HG03342 (cell line): ENCODE data around the gene HAUS1.

Experiments
- ATAC-seq: cut with Tn5 transposase; IDR thresholded peaks from one replicate; pipeline ENCODE4 v1.9.1; 2021; ENCODE audit warnings: mild to moderate bottlenecking, moderate library complexity; ENCODE audit not compliant: unreplicated experiment

HAUS1 gene, protein sequence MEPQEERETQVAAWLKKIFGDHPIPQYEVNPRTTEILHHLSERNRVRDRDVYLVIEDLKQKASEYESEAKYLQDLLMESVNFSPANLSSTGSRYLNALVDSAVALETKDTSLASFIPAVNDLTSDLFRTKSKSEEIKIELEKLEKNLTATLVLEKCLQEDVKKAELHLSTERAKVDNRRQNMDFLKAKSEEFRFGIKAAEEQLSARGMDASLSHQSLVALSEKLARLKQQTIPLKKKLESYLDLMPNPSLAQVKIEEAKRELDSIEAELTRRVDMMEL

DNA sequence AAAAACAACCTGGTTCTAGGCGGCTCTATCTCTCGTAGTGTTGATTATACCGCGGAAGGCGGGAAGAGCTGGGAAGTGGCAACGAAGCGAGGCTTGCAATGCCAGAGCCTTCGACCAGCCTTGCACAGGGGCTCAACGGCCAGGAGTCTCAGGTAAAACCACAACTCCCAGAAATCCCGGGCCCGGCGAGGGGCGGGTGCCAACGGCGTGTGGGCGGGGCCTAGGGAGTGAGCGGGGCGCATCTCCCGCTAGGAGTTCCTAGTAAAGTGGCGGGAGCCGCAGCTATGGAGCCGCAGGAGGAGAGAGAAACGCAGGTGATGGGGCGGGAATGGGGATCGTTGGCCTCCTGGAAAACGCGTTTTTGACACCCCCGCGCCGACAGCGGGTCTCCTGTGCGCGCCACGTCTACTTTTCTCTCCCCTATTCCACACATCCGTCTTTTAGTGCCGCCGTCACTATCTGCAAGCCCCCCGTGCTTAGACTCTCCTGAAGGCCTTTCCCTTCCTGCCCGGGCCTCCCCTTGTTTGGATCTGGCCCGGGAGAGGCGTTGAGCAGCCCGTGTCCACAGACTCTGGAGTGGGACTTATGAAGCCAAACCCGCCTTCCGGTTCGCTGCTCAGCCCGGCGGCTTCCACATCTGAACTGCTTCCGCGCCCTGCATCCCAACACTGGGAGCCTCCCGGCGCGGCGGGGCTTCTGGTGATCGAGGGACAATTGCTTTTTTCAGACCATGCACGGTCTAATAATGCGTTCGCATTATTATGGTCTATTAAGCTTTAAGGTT lies at the start of gene HAUS1:
Gene HAUS1 (plus strand): TSS at position 258 of the 784 bp plus-strand sequence. CDS start 27 bp downstream, at position 285.
- peak; percentile 93 for ATAC-seq

DNA sequence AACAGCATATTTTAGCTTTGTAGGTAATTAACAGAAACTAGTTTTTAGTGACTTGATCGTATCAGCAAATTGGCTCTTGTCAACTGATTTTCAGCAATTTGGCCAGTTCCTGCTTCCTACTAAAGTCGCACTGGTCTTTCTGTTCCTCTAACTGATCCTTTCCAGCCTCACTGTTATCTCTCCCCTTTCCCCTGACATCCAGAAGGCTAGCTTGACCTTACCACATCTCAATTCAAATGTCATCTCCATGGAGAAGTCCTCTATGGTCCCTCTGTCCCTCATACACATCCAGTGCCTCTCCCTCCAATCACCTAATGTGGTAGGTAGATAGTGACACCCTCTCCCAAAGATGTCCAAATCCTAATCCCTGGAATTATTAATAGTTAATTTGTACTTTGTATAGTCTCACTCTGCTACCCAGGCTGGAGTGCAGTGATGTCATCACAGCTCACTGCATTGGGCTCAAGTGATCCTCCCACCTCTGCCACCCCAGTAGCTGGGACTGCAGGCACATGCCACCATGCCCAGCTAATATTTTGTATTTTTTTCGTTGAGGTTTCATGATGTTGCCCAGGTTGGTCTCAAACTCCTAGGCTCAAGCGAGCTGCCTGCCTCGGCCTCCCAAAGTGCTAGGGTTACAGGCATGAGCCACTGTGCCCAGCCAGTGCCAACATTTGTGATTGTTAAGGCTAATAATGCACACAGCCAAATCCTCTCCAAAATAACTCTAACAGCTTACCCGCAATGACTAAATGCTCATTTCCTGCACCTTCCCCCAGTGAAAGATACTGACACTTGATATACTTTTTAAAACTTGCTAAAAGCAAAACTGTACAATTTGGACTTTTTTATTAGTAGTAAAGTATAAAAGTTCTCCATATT lies 49.0 kb upstream of the HAUS1 start:
- no peak for ATAC-seq

DNA sequence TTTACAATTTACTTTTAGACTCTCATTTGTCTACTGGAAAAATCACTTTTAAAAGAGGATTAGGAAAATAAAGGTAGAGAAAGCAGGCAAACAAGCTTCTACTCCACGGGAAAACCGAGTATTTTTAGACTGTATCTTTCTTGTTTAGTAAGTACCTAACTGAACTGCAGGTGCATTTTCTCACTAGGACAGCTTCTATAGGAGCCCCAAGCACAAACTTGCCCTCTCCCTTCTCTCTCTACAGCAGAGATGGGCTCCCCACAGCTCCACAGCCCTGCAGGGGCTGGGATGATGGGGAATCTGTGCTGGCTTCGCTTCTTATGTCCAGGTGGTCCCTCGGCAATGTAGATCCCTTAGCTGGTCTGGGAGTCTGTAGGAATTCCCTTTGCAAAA lies 48.4 kb upstream of the HAUS1 start:
- ATAC-seq, result no peak

DNA sequence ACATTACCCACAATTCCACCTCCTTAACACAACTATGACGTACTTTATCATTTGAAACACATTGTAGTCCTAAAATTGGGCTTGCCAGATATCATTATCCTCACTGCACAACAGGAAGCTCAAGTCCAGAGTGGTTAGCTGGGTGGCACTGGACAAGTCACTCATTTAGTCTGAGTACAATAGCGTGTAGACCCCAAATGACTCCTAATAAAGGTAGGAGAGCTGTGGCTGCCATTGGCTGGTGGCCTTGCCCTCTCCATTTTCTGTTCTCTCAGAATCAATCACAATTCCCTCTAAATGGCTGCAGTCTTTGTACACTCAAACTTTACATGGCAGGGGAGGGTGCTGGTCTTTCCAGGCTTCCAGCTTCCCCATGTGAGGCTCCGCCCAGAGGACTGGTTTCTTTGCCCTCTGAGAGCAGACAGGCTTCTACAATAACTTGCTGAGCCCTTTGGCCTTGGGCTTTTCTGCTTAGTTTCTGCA lies 43.8 kb upstream of the HAUS1 start:
- no peak for ATAC-seq

DNA sequence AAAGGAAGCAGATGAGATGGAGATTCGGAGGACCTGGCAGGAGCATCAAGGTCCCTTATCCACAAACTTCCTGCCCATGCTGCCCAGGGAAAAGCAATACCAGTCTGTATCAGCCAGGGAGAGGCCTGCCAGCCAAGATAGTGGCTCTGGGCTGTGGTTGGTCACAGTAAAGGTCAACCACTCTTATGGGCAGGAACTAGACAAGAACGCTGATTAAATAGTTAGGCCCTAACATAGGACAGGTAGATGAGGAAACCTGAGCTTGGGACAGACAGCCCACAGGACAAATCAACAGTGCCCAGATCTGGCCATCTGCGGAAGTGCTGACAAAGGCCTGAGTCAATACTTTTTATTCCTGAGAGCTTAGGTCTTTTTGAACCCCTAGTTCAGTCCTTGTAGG lies 42.8 kb upstream of the HAUS1 start:
- ATAC-seq, result no peak

DNA sequence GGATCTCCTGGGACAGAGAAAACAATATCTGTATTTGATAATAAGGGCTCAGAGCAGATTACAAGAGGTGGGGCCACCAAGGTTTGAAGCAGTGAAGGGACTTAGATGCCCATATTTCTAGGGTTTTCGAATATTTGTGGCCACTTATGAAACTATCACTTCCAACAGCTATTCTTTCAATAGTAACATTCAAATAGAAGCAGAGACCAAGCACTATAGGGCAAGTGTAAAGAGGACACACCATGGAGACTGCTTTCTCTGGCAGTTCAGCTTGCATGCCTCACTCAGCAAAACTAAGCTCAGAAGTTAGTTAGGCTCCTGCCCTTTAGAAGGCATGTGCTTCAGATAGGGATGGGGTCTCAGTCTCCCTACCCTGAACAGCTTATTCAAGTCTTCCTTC lies 42.4 kb upstream of the HAUS1 start:
- ATAC-seq, result no peak

DNA sequence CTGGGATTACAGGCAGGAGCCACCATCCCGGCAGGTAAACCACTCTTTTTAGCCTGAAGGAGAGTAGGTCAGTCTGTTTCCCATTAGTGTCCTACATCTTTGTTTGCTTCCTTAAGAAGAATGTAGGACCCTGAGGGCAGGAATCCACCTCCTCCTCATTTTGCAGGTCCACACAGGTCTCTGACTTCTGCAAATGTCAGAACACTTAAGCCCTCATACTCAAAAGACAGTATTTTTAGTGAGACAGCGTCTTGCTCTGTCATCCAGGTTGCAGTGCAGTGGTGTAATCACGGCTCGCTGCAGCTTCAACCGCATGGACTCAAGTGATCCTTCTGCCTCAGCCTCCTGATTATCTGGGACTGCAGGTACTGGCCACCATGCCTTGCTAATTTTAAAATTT lies 41.4 kb upstream of the HAUS1 start:
- no peak for ATAC-seq

DNA sequence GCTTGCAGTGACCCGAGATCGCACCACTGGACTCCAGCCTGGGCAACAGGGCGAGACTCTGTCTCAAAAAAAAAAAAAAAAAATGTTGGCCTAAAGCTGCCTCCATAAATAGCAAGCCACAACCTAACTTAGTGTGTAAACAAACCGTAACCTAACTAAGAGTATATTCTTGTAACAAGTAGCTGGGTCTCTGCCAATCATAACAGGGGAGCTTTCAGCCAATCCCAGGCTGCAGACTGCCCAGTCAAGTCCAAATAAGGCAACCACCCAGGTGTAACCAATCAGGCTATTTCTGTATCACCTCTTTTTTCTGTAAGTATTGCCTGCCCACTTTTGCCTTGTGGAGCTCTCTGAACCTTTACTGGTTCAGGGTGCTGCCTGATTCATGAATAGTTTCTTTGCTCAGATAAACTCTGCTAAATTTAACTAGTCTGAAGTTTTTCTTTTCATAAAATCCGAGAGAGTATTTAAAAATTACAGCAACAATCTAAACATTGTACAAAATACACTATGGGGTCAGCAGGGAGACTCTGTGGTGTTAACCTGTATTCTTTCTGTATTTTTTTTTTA lies 36.7 kb upstream of the HAUS1 start:
- no peak for ATAC-seq

DNA sequence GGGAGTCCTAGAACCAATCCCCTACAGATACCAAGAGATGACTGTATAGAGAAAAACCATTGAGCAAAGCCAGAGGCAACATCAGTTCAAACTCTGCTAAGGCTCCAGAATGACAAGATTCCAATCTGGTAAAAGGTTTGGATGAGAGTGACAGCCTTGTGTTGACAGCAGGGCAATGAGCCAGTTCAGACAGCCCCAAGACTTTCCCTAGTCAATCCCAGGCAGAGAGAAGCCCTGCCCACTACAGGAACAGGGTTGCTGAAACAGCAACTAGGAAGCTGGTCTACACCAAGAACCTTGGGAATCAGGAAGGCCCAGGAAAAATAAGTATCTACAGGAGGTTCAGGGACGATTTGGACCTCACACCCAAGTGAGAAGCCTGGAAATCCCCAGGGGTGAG lies 35.4 kb upstream of the HAUS1 start:
- no peak for ATAC-seq

DNA sequence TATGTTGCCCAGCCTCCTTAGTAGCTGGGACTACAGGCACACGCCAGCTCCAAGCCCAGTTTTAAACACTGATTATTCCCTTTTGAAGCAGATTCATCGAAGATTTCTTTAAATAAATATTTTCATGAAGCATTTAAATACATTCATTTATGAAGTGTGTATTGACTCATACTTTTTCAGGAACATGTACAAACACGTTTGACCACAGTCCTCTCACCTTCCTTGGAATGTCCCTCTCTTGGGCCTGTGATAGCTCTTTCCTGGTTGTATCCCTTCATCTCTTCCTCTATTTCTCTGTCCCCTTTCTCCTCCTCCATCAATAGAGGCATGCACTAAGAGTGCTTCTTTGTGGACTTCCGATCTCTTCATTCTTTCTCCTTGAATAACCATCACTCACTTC lies 34.7 kb upstream of the HAUS1 start:
- no peak for ATAC-seq

DNA sequence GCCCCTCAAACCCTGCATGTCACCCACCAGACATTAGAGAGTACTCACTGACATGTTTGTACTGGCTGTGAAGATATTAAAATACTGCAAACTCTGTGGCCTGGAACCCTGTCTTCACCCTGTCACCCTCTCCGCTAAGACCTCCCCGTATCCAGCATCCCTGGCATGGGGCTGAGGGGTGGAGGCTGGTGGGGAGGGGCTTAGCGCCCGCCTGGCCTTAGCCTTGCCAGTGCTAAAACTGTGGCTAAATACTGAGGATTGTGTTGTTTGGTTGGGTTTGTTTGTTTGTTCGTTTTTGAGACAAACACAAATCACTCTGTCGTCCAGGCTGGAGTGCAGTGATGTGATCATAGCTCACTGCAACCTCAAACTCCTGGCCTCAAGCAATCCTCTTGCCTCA lies 34.0 kb upstream of the HAUS1 start:
- no peak for ATAC-seq

DNA sequence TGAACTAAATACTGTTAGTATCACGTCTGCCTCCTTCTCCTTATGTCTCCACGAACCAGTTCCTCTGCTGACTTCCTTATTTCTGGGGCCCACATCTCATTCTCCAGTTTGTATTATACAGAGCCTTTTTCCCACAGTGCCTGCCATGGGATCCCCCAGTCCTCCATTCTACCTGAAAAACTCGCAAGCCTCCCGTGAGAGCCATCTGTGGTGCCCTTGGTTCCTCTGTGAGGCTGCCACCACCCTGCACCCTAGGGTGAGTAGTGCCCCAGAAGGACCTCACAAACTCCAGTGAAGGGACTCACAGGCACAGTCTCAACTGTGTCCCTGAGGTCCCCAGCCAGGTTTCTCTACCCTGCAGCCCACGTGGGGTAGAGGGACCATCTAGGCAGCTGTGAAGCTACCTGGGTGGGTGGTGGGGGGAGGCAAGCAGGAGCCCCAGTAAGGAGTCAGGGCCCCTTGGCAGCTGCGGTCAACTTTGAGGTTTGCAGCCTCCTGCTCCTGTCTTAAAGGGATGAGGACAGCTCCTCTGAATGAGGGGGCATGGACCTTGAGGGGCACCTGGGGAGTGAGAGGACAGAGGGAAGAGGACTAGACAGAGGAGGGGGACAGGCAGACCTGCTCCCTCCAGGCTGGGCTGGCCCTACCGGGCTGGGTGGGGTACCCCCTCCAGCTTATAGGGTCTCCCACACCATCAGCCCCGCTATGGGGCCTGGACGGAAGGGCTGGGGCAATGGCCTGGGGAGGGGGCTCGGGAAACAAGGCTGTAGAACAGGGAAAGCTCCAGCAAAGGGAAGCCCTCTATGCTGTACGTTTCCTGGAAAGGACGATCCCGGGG lies 33.2 kb upstream of the HAUS1 start:
- ATAC-seq, result peak; percentile 10

DNA sequence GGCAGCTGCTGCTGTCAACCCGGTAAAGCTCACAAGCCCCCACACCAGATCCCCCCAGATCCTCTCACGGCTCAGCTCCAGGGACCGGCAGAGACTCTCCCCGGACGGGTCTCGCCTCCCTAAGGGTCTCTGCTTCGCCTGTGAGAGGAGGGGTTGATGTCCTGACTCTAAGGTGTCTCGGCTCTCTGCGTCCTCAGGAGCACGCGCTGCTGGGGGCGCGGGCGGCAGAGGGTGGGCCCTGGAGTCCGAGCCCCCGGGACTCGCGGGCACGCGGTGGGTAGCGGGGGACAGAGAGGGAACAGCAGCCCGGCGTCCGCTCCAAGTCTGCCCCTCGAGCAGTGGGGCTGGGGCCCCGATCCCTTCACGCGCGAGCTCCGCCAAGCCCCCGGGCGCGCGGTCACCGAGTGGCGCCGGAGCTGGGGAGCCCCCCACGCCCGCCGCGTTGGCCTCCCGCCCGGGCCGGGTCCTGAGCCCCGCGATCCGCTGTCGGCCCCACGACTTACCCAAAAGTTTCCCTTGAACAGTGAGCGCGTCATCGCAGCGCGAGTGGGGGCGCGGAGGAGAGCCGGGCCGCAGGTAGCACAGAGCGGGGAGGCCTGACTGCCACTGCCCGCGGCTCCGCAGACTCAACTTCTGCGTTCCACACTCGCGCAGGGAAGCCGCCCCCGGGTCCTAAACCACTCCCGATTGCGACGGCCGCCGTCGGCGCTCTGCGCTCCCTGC lies 32.4 kb upstream of the HAUS1 start, which contains the start of gene PSTPIP2:
Gene PSTPIP2 (minus strand): TSS at position 608 of the 723 bp plus-strand sequence. CDS start 72 bp downstream, at position 536.
- peak; percentile 65 for ATAC-seq

DNA sequence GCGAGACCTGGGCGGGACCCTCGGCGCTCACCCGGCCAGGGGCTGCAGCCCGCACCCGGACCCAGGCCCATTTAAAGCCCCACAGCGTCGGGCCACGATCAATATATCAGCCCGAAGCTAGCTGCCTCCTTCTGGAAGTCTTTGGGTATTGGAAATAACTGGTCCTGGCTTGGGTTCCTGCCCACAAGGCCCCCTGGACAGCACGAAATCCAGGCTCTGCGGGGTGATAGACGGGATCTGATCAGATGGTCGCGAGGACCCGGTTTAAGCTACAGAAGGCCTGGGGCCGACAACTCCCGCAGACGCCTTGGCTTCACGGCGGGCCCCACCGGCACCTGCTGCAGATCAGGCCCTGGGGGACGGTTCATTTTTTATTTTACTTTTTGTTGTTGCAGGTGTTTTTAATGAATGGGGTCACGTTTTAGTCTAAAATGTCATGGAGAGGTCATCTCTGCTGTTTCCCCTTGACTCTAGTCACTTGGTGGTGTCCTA lies 31.8 kb upstream of the HAUS1 start:
- ATAC-seq, result no peak

DNA sequence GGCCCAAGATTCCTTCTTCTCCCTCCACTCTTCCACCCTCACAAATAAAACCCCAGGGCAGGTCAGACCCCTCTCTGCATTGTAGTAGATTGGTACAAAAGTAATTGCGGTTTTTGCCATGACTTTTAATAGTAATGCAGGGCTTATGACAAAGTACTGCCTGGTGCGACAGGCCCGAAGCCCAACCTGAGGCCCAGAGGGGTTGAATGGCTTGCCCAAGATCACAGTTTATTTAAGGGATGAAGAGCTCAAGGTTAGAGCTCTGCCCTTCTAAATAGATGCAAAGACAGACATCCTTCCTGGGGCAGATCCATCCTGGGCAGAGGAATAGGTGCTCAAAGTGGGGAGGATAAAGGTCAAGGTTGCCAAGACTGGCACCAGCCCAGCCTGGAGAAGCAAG lies 31.2 kb upstream of the HAUS1 start:
- ATAC-seq, result no peak

DNA sequence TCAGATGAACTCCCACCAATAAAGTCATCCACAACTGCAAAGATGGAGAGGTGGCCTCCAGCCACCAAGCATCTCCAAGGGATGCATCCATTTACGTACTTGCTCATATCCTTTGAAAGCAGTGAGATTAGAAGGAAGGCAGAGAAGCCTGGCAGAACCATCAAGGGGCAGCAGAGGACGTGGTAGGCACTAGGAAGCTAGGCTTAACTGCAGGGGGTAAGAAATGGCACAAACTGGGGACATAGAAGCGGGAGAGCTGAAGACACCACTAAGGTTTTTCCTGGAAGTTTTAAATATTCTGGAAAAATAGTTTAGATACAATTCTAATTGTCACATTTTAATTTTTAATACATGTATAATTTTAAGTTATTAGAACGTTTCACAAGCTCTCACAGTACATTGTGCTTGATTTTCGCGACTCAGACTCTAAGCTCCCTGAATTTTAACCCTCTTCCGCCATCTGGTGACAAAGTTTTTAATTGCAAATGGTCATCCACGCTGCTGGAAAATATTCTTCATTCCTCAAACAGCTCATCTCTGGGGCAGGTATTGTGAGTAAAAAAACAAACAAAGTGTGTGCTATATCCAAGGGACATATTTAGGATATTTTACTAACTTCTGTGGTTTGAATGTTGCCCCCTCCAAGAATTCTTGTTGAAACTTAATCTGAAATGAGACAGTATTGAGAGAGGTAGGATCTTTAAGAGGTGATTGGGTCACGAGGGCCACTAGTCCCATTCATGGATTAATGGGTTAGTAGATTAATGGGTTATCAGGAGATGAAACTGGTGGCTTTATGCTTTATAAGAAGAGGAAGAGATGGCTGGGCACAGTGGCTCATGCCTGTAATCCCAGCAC lies 30.5 kb upstream of the HAUS1 start:
- peak; percentile 32 for ATAC-seq

DNA sequence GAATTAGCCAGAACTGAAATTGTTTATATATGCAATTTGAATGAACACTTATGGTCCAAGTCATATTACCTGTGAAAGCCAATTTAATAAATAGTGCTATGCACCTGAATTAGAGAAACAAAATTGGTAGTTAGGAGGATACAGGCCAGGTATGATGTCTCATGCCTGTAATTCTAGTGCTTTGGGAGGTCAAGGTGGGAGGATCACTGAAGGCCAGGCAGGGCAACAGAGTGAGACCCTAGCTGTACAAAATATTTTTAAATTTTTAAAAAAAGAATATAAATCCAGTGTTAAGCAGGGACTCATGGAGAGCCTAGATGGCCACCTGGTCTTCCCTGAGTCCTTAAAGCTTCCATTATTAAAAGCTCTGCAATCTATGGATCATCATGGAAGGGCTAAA lies 24.8 kb upstream of the HAUS1 start:
- no peak for ATAC-seq

DNA sequence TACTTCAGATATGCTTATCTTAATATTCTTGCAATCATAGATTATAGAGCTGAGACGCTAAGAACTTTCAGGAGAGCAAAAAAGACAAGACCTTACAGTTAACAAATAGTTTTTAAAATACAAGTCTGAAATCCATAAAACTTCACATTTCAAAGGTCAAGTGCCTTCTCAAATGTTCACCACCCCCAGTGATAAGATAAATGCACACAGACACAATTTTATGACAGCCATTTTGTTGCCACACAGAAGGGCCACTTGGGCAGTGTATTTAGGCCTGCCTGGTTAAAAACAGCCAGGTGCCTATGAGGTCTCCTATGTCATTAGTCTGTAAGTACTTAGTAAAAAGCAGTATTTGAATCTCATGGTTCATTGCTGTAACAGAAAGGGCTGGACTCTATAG lies 24.0 kb upstream of the HAUS1 start:
- ATAC-seq, result no peak
